H7 (cell line): Measurements from ENCODE around the gene CD14. TPM values are rescaled to one million over a fixed set of nuclear protein-coding genes. Genes with fewer than 3 reads are reported as not detected.
"Not testable (repeated sequence)": the region's sequence is repeated elsewhere in the genome, so short reads cannot be mapped to it uniquely, and the experiment has no call there.

ENCODE experiments used
- DNase-seq: peaks from one replicate; pipeline ENCODE4 v3.0.0; 2012
- H3K27me3 ChIP-seq: 2 replicates; pipeline ENCODE4 v1.6.0; 2011; ENCODE audit warnings: mild to moderate bottlenecking, low read length; ENCODE audit not compliant: control insufficient read depth, insufficient read depth
- H3K36me3 ChIP-seq: replicated peaks from 2 replicates; pipeline ENCODE4 v1.5.1; 2011; ENCODE audit warnings: low read length; ENCODE audit not compliant: control insufficient read depth, insufficient read depth
- H3K4me3 ChIP-seq: 2 replicates; pipeline ENCODE4 v1.5.1; 2011; ENCODE audit warnings: low read depth, mild to moderate bottlenecking, control low read depth, low read length, moderate library complexity; ENCODE audit not compliant: insufficient read depth
- total RNA-seq: library from RNA; depleted of rRNA; stranded (reverse); fragments of >200 nt; shearing (Covaris generic); gene quantifications from 2 replicates; pipeline ENCODE4 v1.2.3, GENCODE V29; 2014; rRNA removed

The CD14 gene
- total RNA-seq, 1 experiment from 2014 or later: 0.21 TPM

GRCh38 chr5:140594169-140594568 is 38.8 kb downstream of the CD14 start:
- Histone ChIP-seq H3K27me3 (no peaks in the 10 kb centered on the region), H3K36me3 (no peaks in the 10 kb centered on the region), H3K4me3 (no peak overlapping the region)
- DNase-seq: no peak

- H3K36me3 ChIP-seq, H3K27me3 ChIP-seq, DNase-seq: not testable (repeated sequence)
- H3K4me3 ChIP-seq: peak overlapping the region; percentile 29
Observed at GRCh38 chr5:140593070-140593469, 39.9 kb downstream of the CD14 start.

DNA sequence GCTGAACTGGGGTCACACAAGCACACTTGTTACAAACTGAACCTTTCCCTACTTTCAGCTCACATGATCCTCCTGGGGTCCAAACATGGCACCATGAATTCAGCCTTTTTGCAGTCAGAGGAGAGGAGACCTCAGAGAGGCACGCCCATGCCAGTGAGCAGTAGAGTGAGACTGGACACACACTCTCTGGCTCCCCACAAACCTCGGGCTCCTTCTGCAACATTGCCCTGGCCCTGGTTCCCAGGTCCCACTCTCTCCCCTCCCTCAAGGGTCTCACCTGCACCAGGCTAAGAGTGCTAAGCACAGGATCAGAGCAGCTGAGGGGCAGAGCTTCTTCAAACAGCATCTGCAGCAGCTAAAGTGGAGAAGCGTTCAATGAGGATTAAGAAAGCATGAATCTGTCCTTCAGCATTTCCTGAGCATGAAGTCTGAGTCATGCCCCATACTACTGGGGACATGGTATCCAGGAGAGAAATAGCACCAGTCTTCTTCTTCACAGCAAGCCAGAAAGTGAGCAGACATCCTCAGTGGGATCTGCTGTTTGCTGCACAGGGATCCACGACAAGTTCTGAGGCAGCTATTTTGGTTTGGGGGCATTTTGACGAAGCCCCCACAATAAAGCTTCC is 41.1 kb downstream of the CD14 start:
- DNase-seq: no peak
- Histone ChIP-seq H3K36me3 (no peaks in the 10 kb centered on the region), H3K27me3 (no peaks in the 10 kb centered on the region)

DNA sequence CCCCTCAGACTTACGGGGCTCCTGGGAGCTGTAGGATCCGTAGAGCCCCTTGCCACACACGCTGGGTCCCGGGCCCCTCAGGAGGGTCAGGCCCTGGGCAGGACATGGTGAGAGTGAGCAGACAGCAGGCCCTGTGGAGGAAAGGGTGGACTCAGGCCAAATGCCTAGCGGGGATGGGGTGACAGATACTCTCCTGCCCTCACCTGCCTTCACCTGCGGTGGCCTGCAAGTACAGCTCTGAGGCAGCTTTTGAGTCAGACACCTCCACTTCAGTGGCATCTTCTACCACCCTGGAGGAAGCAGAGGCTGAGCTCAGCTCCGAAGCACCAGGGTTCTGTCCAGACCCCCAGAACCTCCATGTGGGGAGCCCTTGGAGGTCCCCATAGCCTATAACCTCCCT is 42.1 kb downstream of the CD14 start:
- H3K4me3 ChIP-seq: no peak overlapping the region
- H3K27me3 ChIP-seq: no peaks in the 10 kb centered on the region
- no peak for DNase-seq
- H3K36me3 ChIP-seq: no peaks in the 10 kb centered on the region

More for the DNA sequence above, 41.1 kb downstream of the CD14 start:
- no peak overlapping the region for H3K4me3 ChIP-seq

DNA sequence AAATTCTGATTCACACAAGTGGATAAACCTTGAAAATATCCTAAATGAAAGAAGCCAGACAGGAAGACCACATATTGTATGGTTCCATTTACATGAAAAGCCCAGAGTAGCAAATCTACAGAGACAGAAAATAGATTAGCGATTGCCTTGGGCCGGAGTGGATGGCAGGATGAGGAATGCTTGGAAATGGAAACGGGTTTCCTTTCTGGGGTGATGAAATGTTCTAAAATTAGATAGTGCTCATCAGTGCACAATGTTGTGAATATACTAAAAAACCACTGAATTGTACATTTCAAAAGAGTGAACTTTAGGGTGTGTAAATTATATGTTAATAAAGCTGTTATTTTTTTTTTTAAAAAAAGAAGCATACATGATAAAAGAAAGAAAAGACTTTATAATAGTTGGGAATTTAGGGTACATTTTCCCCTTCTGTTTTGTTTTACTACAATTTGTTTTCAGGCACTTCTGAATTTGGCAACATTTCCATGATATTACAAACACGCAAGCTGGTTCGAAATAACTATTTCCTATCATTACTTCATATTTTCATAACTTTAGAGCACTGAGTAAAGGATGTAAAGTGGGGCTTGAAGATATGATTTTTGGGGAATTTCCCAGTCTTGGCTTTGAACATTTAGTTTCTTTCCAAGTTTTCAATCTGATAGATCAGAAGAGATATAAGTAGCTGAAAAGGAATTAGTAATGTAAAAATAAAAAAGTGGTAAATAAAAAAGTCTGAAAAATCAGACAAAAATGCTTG is 44.5 kb downstream of the CD14 start:
- Histone ChIP-seq H3K4me3 (no peak overlapping the region), H3K36me3 (no peaks in the 10 kb centered on the region), H3K27me3 (no peaks in the 10 kb centered on the region)
- no peak for DNase-seq

- no peaks in the 10 kb centered on the region for H3K36me3 ChIP-seq
- H3K4me3 ChIP-seq: no peak overlapping the region
- H3K27me3 ChIP-seq: no peaks in the 10 kb centered on the region
- DNase-seq: no peak
Observed at GRCh38 chr5:140587495-140587894, 45.5 kb downstream of the CD14 start.

Other genes starting within 250 kb of the CD14 start
- 49.2 and 58.0 TPM in 2 replicates for gene ANKHD1, start 231.3 kb downstream of the CD14 start, total RNA-seq
- 0.28 and 2.2 TPM in 2 replicates for gene EIF4EBP3, start 85.5 kb downstream of the CD14 start, total RNA-seq
- 26.7 and 36.4 TPM in 2 replicates for gene SRA1, start 75.7 kb downstream of the CD14 start, total RNA-seq
- 9.2 and 24.0 TPM in 2 replicates for gene APBB3, start 68.6 kb downstream of the CD14 start, total RNA-seq
- gene SLC35A4, start 68.3 kb downstream of the CD14 start, total RNA-seq: 22.6 and 31.7 TPM in 2 replicates
- gene TMCO6, start 6.3 kb upstream of the CD14 start, total RNA-seq: 27.1 and 34.4 TPM in 2 replicates
- 136 and 144 TPM in 2 replicates for gene NDUFA2, start 14.5 kb upstream of the CD14 start, total RNA-seq
- gene IK, start 14.7 kb upstream of the CD14 start, total RNA-seq: 55.5 and 76.3 TPM in 2 replicates
- gene WDR55, start 31.7 kb upstream of the CD14 start, total RNA-seq: 15.7 and 24.0 TPM in 2 replicates
- gene DND1, start 40.4 kb upstream of the CD14 start, total RNA-seq: 0.83 and 0.85 TPM in 2 replicates
- 45.3 and 46.6 TPM in 2 replicates for gene HARS1, start 58.2 kb upstream of the CD14 start, total RNA-seq
- 31.8 and 33.5 TPM in 2 replicates for gene HARS2, start 58.3 kb upstream of the CD14 start, total RNA-seq
- gene ZMAT2, start 67.3 kb upstream of the CD14 start, total RNA-seq: 42.3 and 42.7 TPM in 2 replicates
- not detected in 2 replicates for gene PCDHA1, start 153.0 kb upstream of the CD14 start, total RNA-seq
- gene PCDHA2, start 161.7 kb upstream of the CD14 start, total RNA-seq: not detected in 2 replicates
- gene PCDHA3, start 167.9 kb upstream of the CD14 start, total RNA-seq: not detected in 2 replicates
- 6.0 and 7.6 TPM in 2 replicates for gene PCDHA4, start 173.9 kb upstream of the CD14 start, total RNA-seq
- 0.15 and 0.28 TPM in 2 replicates for gene PCDHA5, start 188.4 kb upstream of the CD14 start, total RNA-seq
- gene PCDHA6, start 194.8 kb upstream of the CD14 start, total RNA-seq: 0.30 and 0.42 TPM in 2 replicates
- gene PCDHA7, start 201.1 kb upstream of the CD14 start, total RNA-seq: 0.28 and 0.37 TPM in 2 replicates
- gene PCDHA8, start 208.0 kb upstream of the CD14 start, total RNA-seq: 0.11 and 0.14 TPM in 2 replicates
- 0.03 TPM in 1 of 2 replicates, not detected in the other for gene PCDHA9, start 215.2 kb upstream of the CD14 start, total RNA-seq
- gene PCDHA10, start 222.7 kb upstream of the CD14 start, total RNA-seq: 0.11 and 0.28 TPM in 2 replicates
- 10.0 and 10.2 TPM in 2 replicates for gene PCDHA11, start 235.8 kb upstream of the CD14 start, total RNA-seq
- gene PCDHA12, start 242.1 kb upstream of the CD14 start, total RNA-seq: 1.9 and 2.3 TPM in 2 replicates
- gene PCDHA13, start 248.9 kb upstream of the CD14 start, total RNA-seq: 1.6 and 2.5 TPM in 2 replicates